ENCODE results near the gene PRKAB1.

DNA sequence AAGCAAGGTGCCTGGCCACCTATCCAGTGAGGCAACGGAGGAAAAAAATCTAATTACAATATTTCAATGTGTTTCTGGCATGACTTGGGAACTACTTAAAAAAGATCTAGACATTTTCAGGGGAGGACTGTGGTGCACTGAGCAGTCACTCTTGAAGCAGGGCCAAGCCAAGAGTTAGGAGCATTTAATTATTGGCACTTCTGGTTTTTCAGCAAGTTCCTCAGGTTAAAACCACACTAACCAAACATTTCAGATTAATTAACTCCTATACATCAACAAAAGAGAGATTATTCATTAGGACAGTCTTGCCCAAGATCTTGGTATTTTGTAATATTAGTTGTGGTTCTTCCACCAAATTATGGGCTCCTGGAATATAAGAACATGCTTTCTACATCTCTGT is 25.6 kb downstream of the PRKAB1 start:
- TF ChIP-seq, protein P1, sequence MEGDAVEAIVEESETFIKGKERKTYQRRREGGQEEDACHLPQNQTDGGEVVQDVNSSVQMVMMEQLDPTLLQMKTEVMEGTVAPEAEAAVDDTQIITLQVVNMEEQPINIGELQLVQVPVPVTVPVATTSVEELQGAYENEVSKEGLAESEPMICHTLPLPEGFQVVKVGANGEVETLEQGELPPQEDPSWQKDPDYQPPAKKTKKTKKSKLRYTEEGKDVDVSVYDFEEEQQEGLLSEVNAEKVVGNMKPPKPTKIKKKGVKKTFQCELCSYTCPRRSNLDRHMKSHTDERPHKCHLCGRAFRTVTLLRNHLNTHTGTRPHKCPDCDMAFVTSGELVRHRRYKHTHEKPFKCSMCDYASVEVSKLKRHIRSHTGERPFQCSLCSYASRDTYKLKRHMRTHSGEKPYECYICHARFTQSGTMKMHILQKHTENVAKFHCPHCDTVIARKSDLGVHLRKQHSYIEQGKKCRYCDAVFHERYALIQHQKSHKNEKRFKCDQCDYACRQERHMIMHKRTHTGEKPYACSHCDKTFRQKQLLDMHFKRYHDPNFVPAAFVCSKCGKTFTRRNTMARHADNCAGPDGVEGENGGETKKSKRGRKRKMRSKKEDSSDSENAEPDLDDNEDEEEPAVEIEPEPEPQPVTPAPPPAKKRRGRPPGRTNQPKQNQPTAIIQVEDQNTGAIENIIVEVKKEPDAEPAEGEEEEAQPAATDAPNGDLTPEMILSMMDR (IDR thresholded peaks at IDR 0.05 in 2 of 3, conservative IDR thresholded peaks at IDR 0.05 in 1 of 3; ENCODE audit: borderline replicate concordance in 1 of 3, insufficient read depth in 1 of 3, low read depth in 2 of 3, low read length in 2 of 3): no peak
- no peak for TF ChIP-seq CEBPB (IDR thresholded peaks at IDR 0.05; ENCODE audit: low read depth)

Data from HCT116 (cell line).